HEK293 (cell line): ENCODE data around the gene CCDC40.
A peak's percentile ranks its signal among the peaks of the same experiment; 100 is the strongest.

ENCODE experiments used
- CTCF ChIA-PET: fragments of 350-600 bp; formaldehyde crosslinking; extraction: SDS; loops from one replicate; lab custom pipeline; 2021; ENCODE audit warnings: antibody characterized with exemption; lab: Yijun Ruan, JAX
- POLR2A ChIA-PET: fragments of 300-600 bp; formaldehyde crosslinking; extraction: SDS; loops from one replicate; lab custom pipeline; 2020; ENCODE audit warnings: antibody characterized with exemption, inconsistent platforms; lab: Yijun Ruan, JAX
- H3K27ac ChIP-seq: fragments of 200-500 bp; sonication (Bioruptor generic); 2 replicates; pipeline ENCODE4 v1.5.1; 2014; ENCODE audit warnings: low read depth, low read length, control low read depth, inconsistent platforms; ENCODE audit errors: extremely low read depth
- H3K36me3 ChIP-seq, 2 experiments: fragments of 200-500 bp in 1 of 2; sonication (Bioruptor generic) in 1 of 2; 1 replicate in 1 of 2; 2 replicates in 1 of 2; pipeline ENCODE4 v1.5.1; 2014 to 2017; ENCODE audit warnings: inconsistent platforms in 2 of 2, low read length in 2 of 2; ENCODE audit not compliant: control insufficient read depth in 2 of 2, insufficient read depth in 1 of 2
- H3K4me1 ChIP-seq: fragments of 200-500 bp; sonication (Bioruptor generic); 2 replicates; pipeline ENCODE4 v1.5.1; 2014; ENCODE audit warnings: mild to moderate bottlenecking, low read length, inconsistent platforms; ENCODE audit not compliant: control insufficient read depth, insufficient read depth
- H3K4me3 ChIP-seq: 2 replicates; pipeline ENCODE4 v1.5.1; 2011; ENCODE audit warnings: low read depth, mild to moderate bottlenecking, control low read depth, low read length, moderate library complexity
- H3K9me3 ChIP-seq: fragments of 200-500 bp; sonication (Bioruptor generic); 2 replicates; pipeline ENCODE4 v1.5.1; 2014; ENCODE audit warnings: low read depth, low read length, inconsistent platforms; ENCODE audit not compliant: control insufficient read depth, insufficient read depth
- GLI2 ChIP-seq: fragments of 450-650 bp; formaldehyde crosslinking; IDR thresholded peaks from 2 replicates; pipeline ENCODE4; 2017; ENCODE audit warnings: missing biosample characterization, missing genetic modification characterization, low read depth, borderline replicate concordance
- HOXC10 ChIP-seq: sonication (generic); formaldehyde crosslinking; IDR thresholded peaks from 2 replicates; pipeline ENCODE4 v1.8.1; 2023; ENCODE audit warnings: mild to moderate bottlenecking, missing genetic modification reagents
- IKZF3 ChIP-seq: fragments of 450-650 bp; IDR thresholded peaks from 2 replicates; pipeline ENCODE4 v1.5.0; 2018; ENCODE audit warnings: missing biosample characterization, mild to moderate bottlenecking, missing genetic modification characterization, moderate library complexity
- KLF7 ChIP-seq: fragments of 450-650 bp; formaldehyde crosslinking; IDR thresholded peaks from 2 replicates; pipeline ENCODE4 v1.5.1; 2016; ENCODE audit warnings: missing biosample characterization, missing genetic modification characterization, borderline replicate concordance
- SALL2 ChIP-seq: fragments of 450-650 bp; formaldehyde crosslinking; IDR thresholded peaks from 2 replicates; pipeline ENCODE4 v1.5.0; 2017; ENCODE audit warnings: missing biosample characterization, mild to moderate bottlenecking, missing genetic modification characterization, borderline replicate concordance
- SCRT2 ChIP-seq: fragments of 450-650 bp; formaldehyde crosslinking; IDR thresholded peaks from 2 replicates; pipeline ENCODE4 v1.5.1; 2016; ENCODE audit warnings: missing biosample characterization, missing genetic modification characterization
- ZNF155 ChIP-seq: fragments of 450-650 bp; formaldehyde crosslinking; IDR thresholded peaks from 2 replicates; pipeline ENCODE4 v1.5.1; 2016; ENCODE audit warnings: missing biosample characterization, missing genetic modification characterization
- ZNF157 ChIP-seq: fragments of 450-650 bp; formaldehyde crosslinking; IDR thresholded peaks from 2 replicates; pipeline ENCODE4 v1.5.1; 2016; ENCODE audit warnings: missing biosample characterization, missing genetic modification characterization
- ZNF169 ChIP-seq: fragments of 450-650 bp; formaldehyde crosslinking; IDR thresholded peaks from 2 replicates; pipeline ENCODE4 v1.5.1; 2016; ENCODE audit warnings: missing biosample characterization, missing genetic modification characterization
- ZNF174 ChIP-seq: fragments of 450-650 bp; formaldehyde crosslinking; IDR thresholded peaks from 2 replicates; pipeline ENCODE4 v1.5.0; 2017; ENCODE audit warnings: missing biosample characterization, mild to moderate bottlenecking, missing genetic modification characterization
- ZNF324 ChIP-seq: fragments of 450-650 bp; formaldehyde crosslinking; IDR thresholded peaks from 2 replicates; pipeline ENCODE4 v1.5.1; 2016; ENCODE audit warnings: missing biosample characterization, missing genetic modification characterization
- ZNF335 ChIP-seq: fragments of 450-650 bp; formaldehyde crosslinking; conservative IDR thresholded peaks from 2 replicates; pipeline ENCODE4 v1.5.1; 2016; ENCODE audit warnings: missing biosample characterization, missing genetic modification characterization
- ZNF391 ChIP-seq: fragments of 450-650 bp; formaldehyde crosslinking; IDR thresholded peaks from 2 replicates; pipeline ENCODE4 v1.5.1; 2016; ENCODE audit warnings: low read depth, missing biosample characterization, missing genetic modification characterization, borderline replicate concordance
- ZNF510 ChIP-seq: fragments of 450-650 bp; formaldehyde crosslinking; IDR thresholded peaks from 2 replicates; pipeline ENCODE4 v1.5.1; 2018; ENCODE audit warnings: mild to moderate bottlenecking, missing genetic modification characterization, missing biosample characterization; ENCODE audit not compliant: insufficient replicate concordance
- ZNF701 ChIP-seq: fragments of 450-650 bp; formaldehyde crosslinking; IDR thresholded peaks from 2 replicates; pipeline ENCODE4 v1.5.1; 2016; ENCODE audit warnings: missing biosample characterization, missing genetic modification characterization
- ZNF704 ChIP-seq: fragments of 450-650 bp; formaldehyde crosslinking; IDR thresholded peaks from 2 replicates; pipeline ENCODE4 v1.5.1; 2016; ENCODE audit warnings: missing biosample characterization, missing genetic modification characterization
- ZNF837 ChIP-seq: fragments of 450-650 bp; formaldehyde crosslinking; IDR thresholded peaks from 2 replicates; pipeline ENCODE4 v1.5.1; 2016; ENCODE audit warnings: missing biosample characterization, missing genetic modification characterization
- ZNF843 ChIP-seq: fragments of 450-650 bp; formaldehyde crosslinking; IDR thresholded peaks from 2 replicates; pipeline ENCODE4 v1.5.1; 2016; ENCODE audit warnings: missing biosample characterization, missing genetic modification characterization
- TF ChIP-seq, protein P1 (sequence below): fragments of 450-650 bp; IDR thresholded peaks from 2 replicates; pipeline ENCODE4 v1.5.1; 2018; ENCODE audit warnings: missing biosample characterization, mild to moderate bottlenecking, missing genetic modification characterization
- TF ChIP-seq, protein P2 (sequence below): fragments of 450-650 bp; formaldehyde crosslinking; IDR thresholded peaks from 2 replicates; pipeline ENCODE4 v1.5.1; 2016; ENCODE audit warnings: missing biosample characterization, missing genetic modification characterization
- TF ChIP-seq, protein P3 (sequence below): fragments of 450-650 bp; formaldehyde crosslinking; optimal IDR thresholded peaks from 2 replicates; pipeline ENCODE3; 2016; ENCODE audit warnings: missing biosample characterization, mild to moderate bottlenecking, missing genetic modification characterization
- TF ChIP-seq, protein P4 (sequence below): fragments of 450-650 bp; formaldehyde crosslinking; IDR thresholded peaks from 2 replicates; pipeline ENCODE4 v1.5.1; 2017; ENCODE audit warnings: missing biosample characterization, missing genetic modification characterization

The CCDC40 gene

GRCh38 chr17:80086616-80087015 is 50.2 kb downstream of the CCDC40 start:
- ChIA-PET CTCF (interaction anchor here (0.7 to 4.8 kb wide), 4 partner anchors 9 to 81 kb away, joined by 3 to 27 read pairs (median 14); partner anchors contain the start of gene GAA), POLR2A (interaction anchor here (2.9 kb wide), 1 partner anchor 15 kb away, joined by 11 read pairs; the partner anchor contains the start of gene GAA)
- H3K4me3 ChIP-seq: no peak overlapping the region
- no peak overlapping the region for H3K27ac ChIP-seq
- H3K9me3 ChIP-seq: no peaks in the 10 kb centered on the region
- TF ChIP-seq HOXC10 (CRISPR knock-in tag): no peak
- TF ChIP-seq ZNF324: no peak
- TF ChIP-seq, protein P1, sequence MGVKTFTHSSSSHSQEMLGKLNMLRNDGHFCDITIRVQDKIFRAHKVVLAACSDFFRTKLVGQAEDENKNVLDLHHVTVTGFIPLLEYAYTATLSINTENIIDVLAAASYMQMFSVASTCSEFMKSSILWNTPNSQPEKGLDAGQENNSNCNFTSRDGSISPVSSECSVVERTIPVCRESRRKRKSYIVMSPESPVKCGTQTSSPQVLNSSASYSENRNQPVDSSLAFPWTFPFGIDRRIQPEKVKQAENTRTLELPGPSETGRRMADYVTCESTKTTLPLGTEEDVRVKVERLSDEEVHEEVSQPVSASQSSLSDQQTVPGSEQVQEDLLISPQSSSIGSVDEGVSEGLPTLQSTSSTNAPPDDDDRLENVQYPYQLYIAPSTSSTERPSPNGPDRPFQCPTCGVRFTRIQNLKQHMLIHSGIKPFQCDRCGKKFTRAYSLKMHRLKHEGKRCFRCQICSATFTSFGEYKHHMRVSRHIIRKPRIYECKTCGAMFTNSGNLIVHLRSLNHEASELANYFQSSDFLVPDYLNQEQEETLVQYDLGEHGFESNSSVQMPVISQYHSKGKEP (tag by site-specific recombination): no peak
- TF ChIP-seq, protein P2, sequence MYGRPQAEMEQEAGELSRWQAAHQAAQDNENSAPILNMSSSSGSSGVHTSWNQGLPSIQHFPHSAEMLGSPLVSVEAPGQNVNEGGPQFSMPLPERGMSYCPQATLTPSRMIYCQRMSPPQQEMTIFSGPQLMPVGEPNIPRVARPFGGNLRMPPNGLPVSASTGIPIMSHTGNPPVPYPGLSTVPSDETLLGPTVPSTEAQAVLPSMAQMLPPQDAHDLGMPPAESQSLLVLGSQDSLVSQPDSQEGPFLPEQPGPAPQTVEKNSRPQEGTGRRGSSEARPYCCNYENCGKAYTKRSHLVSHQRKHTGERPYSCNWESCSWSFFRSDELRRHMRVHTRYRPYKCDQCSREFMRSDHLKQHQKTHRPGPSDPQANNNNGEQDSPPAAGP (tag by site-specific recombination): no peak
- TF ChIP-seq, protein P3, sequence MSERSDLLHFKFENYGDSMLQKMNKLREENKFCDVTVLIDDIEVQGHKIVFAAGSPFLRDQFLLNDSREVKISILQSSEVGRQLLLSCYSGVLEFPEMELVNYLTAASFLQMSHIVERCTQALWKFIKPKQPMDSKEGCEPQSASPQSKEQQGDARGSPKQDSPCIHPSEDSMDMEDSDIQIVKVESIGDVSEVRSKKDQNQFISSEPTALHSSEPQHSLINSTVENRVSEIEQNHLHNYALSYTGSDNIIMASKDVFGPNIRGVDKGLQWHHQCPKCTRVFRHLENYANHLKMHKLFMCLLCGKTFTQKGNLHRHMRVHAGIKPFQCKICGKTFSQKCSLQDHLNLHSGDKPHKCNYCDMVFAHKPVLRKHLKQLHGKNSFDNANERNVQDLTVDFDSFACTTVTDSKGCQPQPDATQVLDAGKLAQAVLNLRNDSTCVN (tag by site-specific recombination): no peak
- TF ChIP-seq SALL2 (tag by site-specific recombination): no peak
- TF ChIP-seq KLF7: no peak
- no peak for TF ChIP-seq ZNF155 (tag by site-specific recombination)
- TF ChIP-seq, protein P4, sequence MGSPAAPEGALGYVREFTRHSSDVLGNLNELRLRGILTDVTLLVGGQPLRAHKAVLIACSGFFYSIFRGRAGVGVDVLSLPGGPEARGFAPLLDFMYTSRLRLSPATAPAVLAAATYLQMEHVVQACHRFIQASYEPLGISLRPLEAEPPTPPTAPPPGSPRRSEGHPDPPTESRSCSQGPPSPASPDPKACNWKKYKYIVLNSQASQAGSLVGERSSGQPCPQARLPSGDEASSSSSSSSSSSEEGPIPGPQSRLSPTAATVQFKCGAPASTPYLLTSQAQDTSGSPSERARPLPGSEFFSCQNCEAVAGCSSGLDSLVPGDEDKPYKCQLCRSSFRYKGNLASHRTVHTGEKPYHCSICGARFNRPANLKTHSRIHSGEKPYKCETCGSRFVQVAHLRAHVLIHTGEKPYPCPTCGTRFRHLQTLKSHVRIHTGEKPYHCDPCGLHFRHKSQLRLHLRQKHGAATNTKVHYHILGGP (tag by site-specific recombination): no peak
- TF ChIP-seq ZNF701 (tag by site-specific recombination): no peak
- no peak for TF ChIP-seq SCRT2 (tag by site-specific recombination)
- no peaks in the 10 kb centered on the region for H3K36me3 ChIP-seq
- H3K4me1 ChIP-seq: 0 out of 2 replicates have a peak, but pooled peaks cover 2% of the 10 kb centered on the region

DNA sequence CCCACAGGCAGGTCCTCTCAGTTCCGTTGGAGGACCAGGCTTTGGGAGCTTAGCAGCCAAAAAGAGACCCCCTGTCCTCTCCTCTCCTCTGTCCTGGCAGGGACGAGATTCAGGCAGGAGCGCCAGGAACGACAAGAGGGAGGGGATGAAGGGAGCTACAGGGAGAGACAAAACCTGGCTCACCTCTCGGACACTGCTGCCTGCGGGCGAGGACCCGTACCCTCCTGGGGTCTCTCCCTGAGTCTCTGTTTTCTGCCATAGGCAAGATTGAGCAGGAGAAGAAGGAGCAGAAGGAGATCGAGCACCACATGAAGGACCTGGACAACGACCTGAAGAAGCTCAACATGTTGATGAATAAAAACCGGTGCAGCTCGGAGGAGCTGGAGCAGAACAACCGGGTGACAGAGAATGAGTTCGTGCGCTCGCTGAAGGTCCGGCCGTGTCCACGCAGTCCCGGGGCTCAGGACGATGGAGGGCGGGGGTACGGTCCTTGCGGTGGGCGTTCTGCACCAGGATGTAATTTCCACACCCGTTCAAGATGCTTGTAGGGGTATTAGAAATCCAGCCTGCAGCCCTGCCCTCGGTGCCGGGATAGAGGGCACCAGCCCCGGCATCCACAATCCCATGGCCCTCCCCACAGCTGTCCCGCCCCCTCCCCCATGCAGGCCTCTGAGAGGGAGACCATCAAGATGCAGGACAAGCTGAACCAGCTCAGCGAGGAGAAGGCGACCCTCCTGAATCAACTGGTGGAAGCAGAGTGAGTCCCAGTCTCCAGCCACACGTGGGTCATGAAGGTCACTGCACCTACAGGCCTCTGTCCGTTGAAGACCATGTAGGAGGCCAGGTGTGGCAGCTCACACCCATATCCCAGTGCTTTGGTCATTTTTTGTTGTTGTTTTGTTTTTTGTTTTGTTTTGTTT is 51.2 kb downstream of the CCDC40 start:
- CTCF ChIA-PET: interaction anchor here (0.7 to 3.2 kb wide), 3 partner anchors 14 to 274 kb away, joined by 4 to 22 read pairs (median 5); partner anchors contain the start of gene GAA
- Histone ChIP-seq H3K27ac (no peak overlapping the region), H3K36me3 (no peaks in the 10 kb centered on the region), H3K4me1 (0 out of 2 replicates have a peak, but pooled peaks cover 2% of the 10 kb centered on the region), H3K9me3 (no peaks in the 10 kb centered on the region), H3K4me3 (no peak overlapping the region)
- TF ChIP-seq IKZF3: no peak
- no peak for TF ChIP-seq ZNF510
- TF ChIP-seq SCRT2 (tag by site-specific recombination): 0 out of 2 replicates have a peak, but pooled peaks have one; percentile 60
- TF ChIP-seq, all 188 proteins: peak for 1
- POLR2A ChIA-PET: interaction anchor here (2.9 kb wide), 1 partner anchor 14 kb away, joined by 11 read pairs; the partner anchor contains the start of gene GAA

- H3K9me3 ChIP-seq: no peaks in the 10 kb centered on the region
- H3K36me3 ChIP-seq: no peaks in the 10 kb centered on the region
- no peak overlapping the region for H3K4me3 ChIP-seq
- no peak overlapping the region for H3K27ac ChIP-seq
- CTCF ChIA-PET: interaction anchor here (0.9 to 3.2 kb wide), 2 partner anchors 11 to 348 kb away, joined by 3 to 22 read pairs; partner anchors contain the start of gene GAA
- POLR2A ChIA-PET: interaction anchor here (0.6 to 2.9 kb wide), 3 partner anchors 12 to 895 kb away, joined by 3 to 11 read pairs (median 7); partner anchors contain the start of gene GAA
- 0 out of 2 replicates have a peak, but pooled peaks cover 2% of the 10 kb centered on the region for H3K4me1 ChIP-seq
- TF ChIP-seq ZNF169 (no peak), ZNF157 (tag by site-specific recombination) (no peak), ZNF391 (no peak), ZNF335 (tag by site-specific recombination) (no peak), ZNF843 (tag by site-specific recombination) (no peak), ZNF837 (no peak), ZNF174 (tag by site-specific recombination) (no peak), ZNF704 (no peak), GLI2 (tag by site-specific recombination) (no peak)
Measured at GRCh38 chr17:80089762-80090161, 53.3 kb downstream of the CCDC40 start.
